GM12801 (cell line): ENCODE results near the gene COL7A1.

Experiments used
- CTCF ChIP-seq: IDR thresholded peaks from one replicate; pipeline ENCODE4 v1.5.1; 2011; ENCODE audit warnings: control low read depth; ENCODE audit not compliant: insufficient read length; ENCODE audit errors: extremely low read depth

COL7A1 gene

GRCh38 chr3:48628277-48629017, 33.3 kb upstream of the COL7A1 start:
- TF ChIP-seq CTCF, result no peak

- TF ChIP-seq CTCF, result no peak
These were observed 30.5 kb upstream of the COL7A1 start for GRCh38 chr3:48625600-48625999.

- no peak for TF ChIP-seq CTCF
These were observed 29.6 kb upstream of the COL7A1 start for GRCh38 chr3:48624767-48625166.

GRCh38 chr3:48623851-48624547, 28.9 kb upstream of the COL7A1 start:
- TF ChIP-seq CTCF, result no peak

GRCh38 chr3:48621461-48621869, 26.3 kb upstream of the COL7A1 start, which contains the start of gene TMEM89:
TMEM89 (minus strand) TSS chr3:48621769; CDS start chr3:48621756, 13 bp downstream.
- TF ChIP-seq CTCF, result no peak

GRCh38 chr3:48619541-48620524, 24.7 kb upstream of the COL7A1 start:
- no peak for TF ChIP-seq CTCF

- TF ChIP-seq CTCF, result no peak
These were observed 22.4 kb upstream of the COL7A1 start for GRCh38 chr3:48617559-48617958.
